GM21529 (cell line): ENCODE results near the gene CDC42EP4.

ENCODE experiments used
- ATAC-seq: cut with Tn5 transposase; IDR thresholded peaks from one replicate; pipeline ENCODE4 v1.9.1; 2021; ENCODE audit not compliant: unreplicated experiment

Gene CDC42EP4

GRCh38 chr17:73301369-73301768 is 10.4 kb downstream of the CDC42EP4 start:
- no peak for ATAC-seq

DNA sequence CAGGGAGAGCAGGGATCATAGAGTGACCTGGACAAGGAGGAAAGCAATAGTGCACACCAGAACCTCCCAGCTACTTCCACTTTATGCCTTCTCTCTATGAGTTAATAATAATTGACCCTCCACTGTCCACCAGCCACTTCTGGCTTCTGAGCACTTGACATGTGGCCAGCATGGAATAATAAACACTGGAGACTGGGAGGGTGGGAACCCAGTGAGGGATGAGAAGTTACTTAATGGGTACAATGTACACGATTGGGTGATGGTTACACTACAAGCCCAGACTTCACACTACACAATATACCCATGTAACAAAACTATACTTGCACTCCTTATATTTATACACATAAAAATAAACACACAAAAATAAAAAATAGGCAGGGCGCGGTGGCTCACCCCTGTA is 11.4 kb downstream of the CDC42EP4 start:
- no peak for ATAC-seq

DNA sequence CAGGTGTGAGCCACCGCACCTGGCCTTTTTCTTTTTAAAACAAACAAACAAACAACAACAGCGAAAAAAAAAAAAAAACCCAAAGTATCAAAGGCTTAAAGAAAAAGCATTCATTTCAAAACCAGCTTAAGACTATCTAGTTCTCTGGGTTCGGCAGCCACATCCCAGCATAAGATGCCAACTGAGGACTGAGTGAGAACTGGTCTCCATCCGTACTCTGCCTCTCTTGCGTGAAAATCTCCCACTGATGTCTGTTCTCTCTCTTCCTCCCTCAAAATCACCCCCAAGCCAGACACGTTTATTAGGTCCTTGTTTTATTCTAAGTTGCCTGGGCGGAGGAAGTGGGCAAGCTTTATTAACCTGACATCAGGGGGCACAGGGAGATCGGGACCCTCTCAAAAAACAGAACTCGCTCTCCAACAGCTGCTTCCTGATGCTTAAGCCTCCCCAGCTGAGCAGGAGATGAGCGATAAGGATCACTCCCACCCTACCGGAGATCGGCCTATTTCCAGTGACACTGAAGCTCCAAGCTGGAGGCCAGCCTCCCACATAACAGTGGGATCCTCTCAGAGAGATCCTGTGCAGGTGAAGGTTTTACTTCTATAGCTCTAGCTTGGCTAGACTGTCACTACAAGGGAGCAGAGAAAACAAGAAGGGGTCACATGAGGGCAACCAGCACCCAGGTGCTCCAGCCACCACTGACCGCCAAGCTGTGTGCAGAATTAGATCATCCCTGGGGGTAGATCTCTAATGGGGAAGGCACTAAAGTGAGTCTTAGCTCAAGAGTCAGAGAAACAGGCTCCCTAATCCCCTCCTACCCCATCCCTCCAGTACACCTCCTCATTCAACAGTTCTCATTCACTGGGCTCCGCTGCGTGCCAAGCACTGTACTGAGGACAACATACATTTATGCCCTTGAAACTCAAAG is 13.6 kb downstream of the CDC42EP4 start:
- ATAC-seq, result no peak

DNA sequence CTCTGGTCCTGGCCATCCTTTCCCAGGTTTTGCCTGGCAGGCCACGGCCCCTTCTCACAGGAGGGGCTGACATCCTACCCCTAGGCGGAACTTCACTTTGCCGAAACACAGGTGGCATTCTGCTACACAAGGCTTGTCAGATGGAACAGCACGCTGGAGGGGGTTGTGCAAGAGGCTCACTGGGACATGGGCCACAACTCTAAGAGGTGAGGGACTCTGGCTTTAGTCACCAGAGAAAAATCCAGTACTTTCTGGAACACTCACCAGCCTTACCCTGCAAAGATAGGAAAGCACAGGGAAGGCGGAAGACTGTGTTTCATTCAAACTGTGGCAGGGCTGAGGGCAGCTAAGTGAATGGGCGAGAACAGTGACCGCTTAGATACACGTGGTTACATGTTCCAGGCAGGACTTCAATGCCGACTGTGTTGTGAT is 18.3 kb downstream of the CDC42EP4 start:
- no peak for ATAC-seq

DNA sequence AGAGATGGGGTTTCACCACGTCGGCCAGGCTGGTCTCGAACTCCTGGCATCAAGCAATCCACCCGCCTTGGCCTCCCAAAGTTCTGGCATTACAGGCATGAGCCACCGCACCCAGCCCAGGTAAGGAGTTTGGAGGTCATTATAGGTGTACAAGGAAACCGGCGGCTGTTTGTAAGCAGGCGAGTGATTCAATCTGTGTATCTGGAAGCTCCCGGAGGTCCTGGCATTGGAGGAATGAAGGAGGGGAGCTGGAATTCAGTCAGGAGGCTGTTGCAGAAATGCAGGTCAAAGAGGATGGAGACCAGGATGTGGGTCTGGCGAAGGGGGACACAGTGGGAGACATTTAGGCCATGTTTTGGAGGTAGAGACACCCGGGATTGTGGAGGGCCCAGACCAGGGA is 18.8 kb downstream of the CDC42EP4 start:
- ATAC-seq, result no peak

DNA sequence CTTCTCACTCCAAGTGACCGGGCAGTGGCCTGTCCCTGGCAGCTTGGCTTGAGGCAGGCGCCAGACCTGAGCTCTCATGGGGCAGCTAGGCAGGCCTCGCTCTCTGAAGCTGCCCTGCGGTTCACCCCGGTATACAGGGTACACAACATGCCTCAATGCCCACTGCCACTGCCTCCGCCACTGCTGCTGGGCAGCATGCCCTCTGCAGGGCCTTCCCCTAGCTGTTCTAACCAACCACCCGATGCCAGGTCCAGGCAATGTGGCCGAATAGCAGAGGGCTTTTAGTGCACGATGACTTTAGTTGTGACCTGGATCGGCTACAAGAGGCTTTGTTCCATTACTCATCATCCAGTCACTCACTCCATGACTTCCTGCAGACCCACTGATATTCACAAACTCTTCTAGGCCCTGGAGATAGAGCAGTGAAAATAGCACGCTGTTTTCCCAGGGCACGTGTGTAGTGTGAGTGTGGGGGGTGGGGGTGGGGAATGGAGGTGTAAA is 19.7 kb downstream of the CDC42EP4 start:
- ATAC-seq, result no peak

- ATAC-seq, result peak; percentile 83
Observed at GRCh38 chr17:73291260-73291801, 20.5 kb downstream of the CDC42EP4 start.

DNA sequence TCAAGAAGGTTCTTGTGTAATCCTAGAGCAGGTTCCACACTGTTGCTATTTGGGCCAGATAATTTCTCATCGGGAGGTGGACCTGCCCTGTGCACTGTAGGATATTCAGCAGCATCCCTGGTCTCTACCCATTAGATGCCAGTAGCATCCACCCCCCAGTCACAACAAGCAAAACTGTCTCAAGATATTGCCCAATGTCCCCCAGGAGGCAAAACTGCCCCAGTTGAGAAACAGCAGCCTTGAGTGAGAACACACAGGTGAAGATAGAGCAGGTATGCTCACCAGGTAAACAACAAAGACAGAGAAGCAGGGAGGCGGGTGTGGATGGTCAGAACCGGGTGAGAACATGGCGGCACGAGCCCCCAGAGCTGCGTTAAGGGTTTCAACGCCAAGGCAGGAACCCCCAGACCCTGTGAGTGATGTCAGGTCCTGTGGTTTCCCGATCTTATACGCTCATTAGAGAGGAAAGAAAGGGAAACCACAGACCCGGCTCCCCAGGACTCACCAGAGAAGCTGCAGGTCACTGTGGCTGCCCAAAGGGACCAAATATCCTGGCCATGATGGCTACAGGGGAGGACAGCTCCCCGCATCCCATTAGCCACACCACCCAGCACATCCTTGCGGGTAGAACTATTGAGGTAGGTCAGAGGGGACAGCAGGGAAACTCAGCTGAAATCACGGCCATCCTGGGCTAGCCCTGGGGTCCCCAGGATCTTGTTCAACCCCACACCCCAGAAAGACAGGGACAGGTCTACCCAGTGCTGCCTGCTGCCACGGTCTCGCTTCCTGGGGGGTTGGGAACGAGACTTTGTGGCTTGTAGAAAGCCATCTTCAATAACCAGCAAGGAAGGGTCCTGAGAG is 21.2 kb downstream of the CDC42EP4 start:
- ATAC-seq, result peak; percentile 58

DNA sequence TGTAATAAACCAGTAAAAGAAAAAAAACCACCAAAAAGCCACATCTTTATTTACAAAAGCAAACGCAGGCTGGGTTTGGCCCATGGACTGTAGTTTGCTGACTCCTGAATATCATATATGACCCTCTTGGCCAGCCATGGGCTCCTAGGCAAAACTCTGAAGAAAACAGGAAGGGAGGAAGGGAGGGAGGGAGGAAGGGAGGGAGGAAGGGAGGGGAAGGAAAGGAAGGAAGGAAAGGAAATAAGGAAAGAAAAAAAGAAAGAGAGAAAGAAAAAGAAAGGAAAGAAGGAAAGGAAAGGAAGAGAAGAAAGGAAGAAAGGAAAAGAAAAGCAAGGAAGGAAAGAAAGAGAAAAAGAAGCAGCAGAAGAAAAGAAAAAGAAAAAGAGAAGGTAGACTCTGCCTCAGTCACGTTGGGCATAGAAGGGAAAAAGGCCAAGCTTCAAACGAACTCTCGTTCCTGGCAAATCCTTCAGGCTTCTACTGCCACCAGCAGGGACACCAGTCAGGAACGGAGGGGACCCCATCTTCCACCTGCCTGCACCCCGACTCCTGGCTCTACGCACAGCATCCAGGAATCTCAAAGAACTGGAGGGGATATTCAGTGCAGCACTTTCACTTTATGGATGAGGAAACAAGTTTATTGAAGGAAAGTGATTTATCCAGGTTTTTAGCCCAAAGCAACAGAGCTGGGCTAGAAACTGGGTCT is 22.1 kb downstream of the CDC42EP4 start:
- no peak for ATAC-seq

- no peak for ATAC-seq
Observed at GRCh38 chr17:73288534-73289302, 23.1 kb downstream of the CDC42EP4 start.

- no peak for ATAC-seq
Observed at GRCh38 chr17:73286863-73287296, 24.9 kb downstream of the CDC42EP4 start.

DNA sequence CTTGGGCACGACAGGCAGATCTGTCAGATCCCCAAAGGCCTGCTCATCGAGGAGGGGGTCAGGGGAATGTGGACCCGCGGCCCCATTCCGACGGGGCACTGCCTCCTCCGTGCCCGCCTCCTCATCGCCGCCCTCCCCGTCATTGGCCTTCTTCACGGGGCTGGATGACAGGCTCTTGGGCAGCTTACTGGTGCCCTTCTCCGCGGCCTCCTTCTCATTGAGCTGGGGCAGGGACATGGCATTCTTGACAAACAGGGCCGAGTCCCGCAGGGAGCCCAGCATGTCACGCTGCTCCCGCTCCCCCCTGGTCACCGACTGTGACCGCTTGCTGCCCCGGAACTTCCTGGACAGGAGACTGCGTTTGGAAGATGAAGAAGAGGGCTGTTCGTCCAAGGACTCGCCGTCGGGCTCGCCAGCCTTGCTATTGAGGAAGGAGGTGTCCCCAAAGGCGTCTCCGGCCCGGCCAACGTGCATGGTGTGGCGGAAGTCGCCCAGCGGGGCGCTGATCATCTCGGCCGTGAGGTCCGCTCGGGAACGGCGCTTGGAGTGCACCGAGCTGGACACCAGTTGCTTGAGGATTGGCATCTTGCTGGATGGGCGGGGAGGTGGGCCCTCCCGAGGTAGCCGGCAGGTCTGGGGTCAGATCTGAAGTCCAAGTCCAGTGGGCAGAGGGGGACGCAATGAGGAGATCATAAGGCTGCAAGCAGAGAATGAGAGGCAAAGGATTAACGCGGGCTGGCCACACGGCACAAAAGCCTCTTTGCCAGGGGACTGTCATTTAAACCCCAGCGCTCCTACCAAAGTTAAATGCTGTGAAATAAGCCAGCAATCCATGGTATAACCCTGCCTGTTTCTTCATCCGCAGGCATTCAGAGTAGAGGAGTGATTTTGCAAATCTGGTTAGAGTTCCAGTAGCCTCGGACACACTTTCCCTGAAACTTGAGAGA is 25.6 kb downstream of the CDC42EP4 start:
- no peak for ATAC-seq

- no peak for ATAC-seq
Observed at GRCh38 chr17:73285603-73285908, 26.2 kb downstream of the CDC42EP4 start.

DNA sequence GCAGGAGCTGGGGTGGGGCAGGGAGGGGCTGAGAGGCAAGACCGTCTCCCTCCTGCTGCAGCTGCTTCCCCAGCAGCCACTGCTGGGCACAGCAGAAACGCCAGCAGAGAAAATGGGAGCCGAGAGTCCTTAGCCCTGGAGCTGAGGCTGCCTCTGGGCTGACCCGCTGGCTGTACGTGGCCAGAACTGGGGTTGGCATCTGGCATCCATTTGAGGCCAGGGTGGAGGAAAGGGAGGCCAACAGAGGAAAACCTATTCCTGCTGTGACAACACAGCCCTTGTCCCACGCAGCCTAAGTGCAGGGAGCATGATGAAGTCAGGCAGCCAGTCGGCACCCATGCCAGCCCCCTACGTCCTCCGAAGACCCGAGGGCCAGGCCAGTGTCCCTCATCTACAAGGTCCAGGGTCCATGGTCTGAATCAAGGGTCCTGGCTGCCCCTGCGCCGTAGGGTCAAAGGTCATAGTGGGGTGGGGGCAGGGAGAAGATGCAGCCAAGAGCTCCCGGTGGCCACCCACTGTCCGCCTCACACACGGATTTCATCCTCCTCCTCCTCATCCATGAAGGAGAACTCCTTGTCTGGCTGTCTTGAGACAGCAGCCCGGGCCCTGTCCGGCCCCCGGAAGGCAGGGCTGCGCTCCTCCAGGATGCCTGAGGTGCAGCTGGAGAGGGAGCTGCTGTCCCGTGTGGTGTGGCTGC is 26.7 kb downstream of the CDC42EP4 start:
- no peak for ATAC-seq

- ATAC-seq, result no peak
Observed at GRCh38 chr17:73284354-73284753, 27.4 kb downstream of the CDC42EP4 start.

GRCh38 chr17:73283841-73284282 is 27.9 kb downstream of the CDC42EP4 start:
- no peak for ATAC-seq

- no peak for ATAC-seq
Observed at GRCh38 chr17:73283250-73283649, 28.6 kb downstream of the CDC42EP4 start.

DNA sequence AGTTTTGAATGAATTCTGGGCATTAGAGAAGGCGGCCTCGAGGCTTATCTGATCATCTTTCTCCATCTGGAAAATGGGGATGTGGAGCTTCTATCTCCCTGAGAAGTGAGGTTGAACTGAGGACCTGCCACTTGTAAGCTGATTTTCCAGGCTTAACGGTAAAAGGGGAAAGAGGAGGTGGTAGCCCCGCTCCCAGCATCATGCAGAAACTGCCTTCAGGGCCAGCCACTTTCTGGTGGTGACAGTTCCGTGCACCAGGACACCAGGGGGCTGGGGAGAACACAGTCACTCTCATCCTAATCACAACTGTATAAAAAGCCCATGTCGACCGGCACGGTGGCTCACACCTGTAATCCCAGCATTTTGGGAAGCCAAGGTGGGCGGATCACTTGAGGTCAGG is 29.2 kb downstream of the CDC42EP4 start:
- no peak for ATAC-seq
